WTC11 (cell line): ENCODE results near the gene NINL. TPM values are rescaled to one million over a fixed set of nuclear protein-coding genes. Genes with fewer than 3 reads are reported as not detected.

Source experiments
- AFF4 ChIP-seq: sonication (generic); formaldehyde crosslinking; IDR thresholded peaks from 2 replicates; pipeline ENCODE4 v1.8.1; 2023; ENCODE audit warnings: mild to moderate bottlenecking, missing genetic modification reagents, borderline replicate concordance
- ATF6 ChIP-seq: sonication (generic); formaldehyde crosslinking; IDR thresholded peaks from 2 replicates; pipeline ENCODE4 v1.8.1; 2023; ENCODE audit warnings: mild to moderate bottlenecking, missing genetic modification reagents
- CBFB ChIP-seq: sonication (generic); formaldehyde crosslinking; IDR thresholded peaks from 2 replicates; pipeline ENCODE4 v1.8.1; 2022; ENCODE audit warnings: mild to moderate bottlenecking, low read depth, missing genetic modification reagents
- ERG ChIP-seq: fragments of 250-450 bp; sonication (Bioruptor Pico); IDR thresholded peaks from 2 replicates; pipeline ENCODE4 v1.8.0; 2021; ENCODE audit warnings: mild to moderate bottlenecking
- FOXK1 ChIP-seq: sonication (generic); formaldehyde crosslinking; IDR thresholded peaks from 2 replicates; pipeline ENCODE4 v1.8.0; 2022; ENCODE audit warnings: mild to moderate bottlenecking, moderate library complexity, missing genetic modification reagents
- GRHL2 ChIP-seq: fragments of 250-450 bp; sonication (Bioruptor Pico); IDR thresholded peaks from 2 replicates; pipeline ENCODE4 v1.8.0; 2022; ENCODE audit warnings: mild to moderate bottlenecking, moderate library complexity; ENCODE audit not compliant: insufficient replicate concordance, severe bottlenecking
- HMGA2 ChIP-seq: fragments of 250-450 bp; sonication (Bioruptor Pico); IDR thresholded peaks from 2 replicates; pipeline ENCODE4 v1.4.0; 2021; ENCODE audit warnings: mild to moderate bottlenecking, moderate library complexity
- IRF1 ChIP-seq: sonication (generic); formaldehyde crosslinking; IDR thresholded peaks from 2 replicates; pipeline ENCODE4 v1.8.0; 2023; ENCODE audit warnings: missing genetic modification reagents
- NR1H2 ChIP-seq: sonication (generic); formaldehyde crosslinking; IDR thresholded peaks from 2 replicates; pipeline ENCODE4 v1.9.0; 2021; ENCODE audit warnings: mild to moderate bottlenecking, moderate library complexity, missing genetic modification reagents
- RELA ChIP-seq: sonication (generic); formaldehyde crosslinking; IDR thresholded peaks from 2 replicates; pipeline ENCODE4 v1.8.1; 2022; ENCODE audit warnings: missing genetic modification reagents, mild to moderate bottlenecking, borderline replicate concordance
- RORB ChIP-seq: fragments of 250-450 bp; sonication (Bioruptor Pico); IDR thresholded peaks from 2 replicates; pipeline ENCODE4 v1.9.0; 2021; ENCODE audit warnings: mild to moderate bottlenecking
- TP53 ChIP-seq: sonication (generic); formaldehyde crosslinking; IDR thresholded peaks from 2 replicates; pipeline ENCODE4 v1.8.1; 2023; ENCODE audit warnings: mild to moderate bottlenecking, missing genetic modification reagents
- USF1 ChIP-seq: sonication (generic); formaldehyde crosslinking; IDR thresholded peaks from 2 replicates; pipeline ENCODE4 v1.8.0; 2022; ENCODE audit warnings: mild to moderate bottlenecking, missing genetic modification reagents
- USF2 ChIP-seq: sonication (generic); formaldehyde crosslinking; IDR thresholded peaks from 2 replicates; pipeline ENCODE4 v1.8.1; 2023; ENCODE audit warnings: mild to moderate bottlenecking, missing genetic modification reagents, moderate library complexity
- ZNF416 ChIP-seq: fragments of 250-450 bp; sonication (Bioruptor Pico); IDR thresholded peaks from 2 replicates; pipeline ENCODE4 v1.9.0; 2021; ENCODE audit warnings: mild to moderate bottlenecking, inconsistent platforms
- ZNF425 ChIP-seq: fragments of 250-450 bp; sonication (Bioruptor Pico); conservative IDR thresholded peaks from 2 replicates; pipeline ENCODE4 v1.9.0; 2021; ENCODE audit warnings: mild to moderate bottlenecking
- ZNF532 ChIP-seq: fragments of 250-450 bp; sonication (Bioruptor Pico); IDR thresholded peaks from 2 replicates; pipeline ENCODE4 v1.9.0; 2021; ENCODE audit warnings: mild to moderate bottlenecking, borderline replicate concordance
- total RNA-seq: library from RNA; stranded (reverse); gene quantifications from 3 replicates; pipeline ENCODE4 v1.2.3, GENCODE V29; 2021

Gene NINL
- total RNA-seq, 1 experiment from 2014 or later: 36.0 TPM

GRCh38 chr20:25623736-25624499 is 38.6 kb upstream of the NINL start, which contains the start of gene NANP (continued):
- no peak for TF ChIP-seq ZNF532
- no peak for TF ChIP-seq RORB
- no peak; the same call in 1 of the 2 replicates for TF ChIP-seq IRF1 (CRISPR knock-in tag)
- TF ChIP-seq NR1H2 (CRISPR knock-in tag): peak; percentile 81; the same call in 1 of the 2 replicates
- TF ChIP-seq RELA: peak; percentile 91; the same call in 1 of the 2 replicates
- TF ChIP-seq USF2: no peak; the same call in 1 of the 2 replicates
- TF ChIP-seq GRHL2 (CRISPR knock-in tag): no peak
- no peak for TF ChIP-seq ZNF425 (CRISPR knock-in tag)
- TF ChIP-seq USF1 (CRISPR knock-in tag): peak; percentile 59; the same call in 1 of the 2 replicates
- TF ChIP-seq ZNF416: no peak
- TF ChIP-seq FOXK1 (CRISPR knock-in tag): peak; percentile 67
- no peak for TF ChIP-seq ERG (CRISPR knock-in tag)
- TF ChIP-seq HMGA2 (CRISPR knock-in tag): no peak
- TF ChIP-seq TP53 (CRISPR knock-in tag): peak; percentile 78; the same call in 1 of the 2 replicates
- no peak for TF ChIP-seq AFF4 (CRISPR knock-in tag)
- TF ChIP-seq ATF6 (CRISPR knock-in tag): no peak; the same call in 1 of the 2 replicates
- no peak for TF ChIP-seq CBFB (CRISPR knock-in tag)
